Stimulated activated CD8-positive, alpha-beta memory T cell treated with anti-CD3 and anti-CD28 coated beads, Interleukin-12 subunit alpha, Interleukin-12 subunit beta, amount 100 ng/mL, for 24 hours (primary cell): ENCODE data around the gene PITX1.
"Not testable (repeated sequence)": the region's sequence is repeated elsewhere in the genome, so short reads cannot be mapped to it uniquely, and the experiment has no call there.

Experiments used
- DNase-seq: peaks from one replicate; pipeline ENCODE4 v3.0.0-alpha.2; 2020; ENCODE audit errors: extremely low read depth

Gene PITX1

GRCh38 chr5:135033901-135034235, at the start of gene PITX1:
PITX1 (minus strand) TSS chr5:135034228; CDS start chr5:135033881, 347 bp downstream.
- no peak for DNase-seq

GRCh38 chr5:135083334-135083733, 49.3 kb upstream of the PITX1 start:
- DNase-seq = not testable (repeated sequence)

- no peak for DNase-seq
Observed at GRCh38 chr5:135081240-135081639, 47.2 kb upstream of the PITX1 start.

GRCh38 chr5:135079760-135080159, 45.7 kb upstream of the PITX1 start:
- no peak for DNase-seq

GRCh38 chr5:135079099-135079681, 45.2 kb upstream of the PITX1 start:
- no peak for DNase-seq

GRCh38 chr5:135076801-135077200, 42.8 kb upstream of the PITX1 start:
- no peak for DNase-seq

GRCh38 chr5:135076051-135076491, 42.0 kb upstream of the PITX1 start:
- no peak for DNase-seq

GRCh38 chr5:135075621-135076020, 41.6 kb upstream of the PITX1 start:
- no peak for DNase-seq

- DNase-seq = no peak
Observed at GRCh38 chr5:135073761-135074345, 39.8 kb upstream of the PITX1 start.

GRCh38 chr5:135072387-135073281, 38.6 kb upstream of the PITX1 start:
- DNase-seq = no peak

- no peak for DNase-seq
Observed at GRCh38 chr5:135071311-135071710, 37.3 kb upstream of the PITX1 start.

- DNase-seq = no peak
Observed at GRCh38 chr5:135069895-135070657, 36.0 kb upstream of the PITX1 start.

- no peak for DNase-seq
Observed at GRCh38 chr5:135069016-135069770, 35.2 kb upstream of the PITX1 start.

- DNase-seq = no peak
Observed at GRCh38 chr5:135067587-135067986, 33.6 kb upstream of the PITX1 start.

GRCh38 chr5:135066781-135067180, 32.8 kb upstream of the PITX1 start:
- DNase-seq = no peak

GRCh38 chr5:135065306-135066265, 31.6 kb upstream of the PITX1 start:
- DNase-seq = no peak

- no peak for DNase-seq
Observed at GRCh38 chr5:135064235-135064570, 30.2 kb upstream of the PITX1 start.

GRCh38 chr5:135063511-135064234, 29.6 kb upstream of the PITX1 start:
- DNase-seq = no peak

- DNase-seq = no peak
Observed at GRCh38 chr5:135063056-135063445, 29.0 kb upstream of the PITX1 start.
